HepG2 (cell line): Measurements from ENCODE around the gene PSMG1. TPM values are rescaled to one million over a fixed set of nuclear protein-coding genes. Genes with fewer than 3 reads are reported as not detected.

Experiments
- HOXA9 ChIP-seq: sonication (generic); formaldehyde crosslinking; IDR thresholded peaks from 2 replicates; pipeline ENCODE4 v1.8.1; 2022; ENCODE audit warnings: missing genetic modification reagents, mild to moderate bottlenecking, moderate library complexity, borderline replicate concordance
- ISX ChIP-seq: sonication (generic); formaldehyde crosslinking; conservative IDR thresholded peaks from 2 replicates; pipeline ENCODE4 v1.5.0; 2020; ENCODE audit warnings: missing genetic modification reagents
- MAF1 ChIP-seq: sonication (generic); formaldehyde crosslinking; IDR thresholded peaks from 2 replicates; pipeline ENCODE4 v1.5.0; 2020; ENCODE audit warnings: missing genetic modification reagents, borderline replicate concordance
- PRMT3 ChIP-seq: sonication (generic); formaldehyde crosslinking; IDR thresholded peaks from 2 replicates; pipeline ENCODE4 v1.8.1; 2022; ENCODE audit warnings: low read depth, mild to moderate bottlenecking, moderate library complexity, missing genetic modification reagents, borderline replicate concordance
- REST ChIP-seq, 2 experiments: IDR thresholded peaks; 2 replicates each; pipeline ENCODE4 v1.6.1; 2011 to 2012; ENCODE audit warnings: low read length in 2 of 2, borderline replicate concordance in 1 of 2, low read depth in 1 of 2, mild to moderate bottlenecking in 1 of 2, moderate library complexity in 1 of 2
- SIX1 ChIP-seq: sonication (generic); formaldehyde crosslinking; IDR thresholded peaks from 2 replicates; pipeline ENCODE4 v1.4.0; 2020; ENCODE audit warnings: missing genetic modification reagents, borderline replicate concordance
- SRF ChIP-seq: IDR thresholded peaks from 2 replicates; pipeline ENCODE4 v1.6.1; 2011; ENCODE audit warnings: mild to moderate bottlenecking, low read depth, low read length, moderate library complexity
- ZBTB7A ChIP-seq: sonication (generic); formaldehyde crosslinking; IDR thresholded peaks from 2 replicates; pipeline ENCODE4 v1.8.0; 2022; ENCODE audit warnings: mild to moderate bottlenecking, missing genetic modification reagents
- ZHX2 ChIP-seq, 2 experiments: sonication (generic) in 1 of 2; formaldehyde crosslinking in 1 of 2; IDR thresholded peaks; 2 replicates each; pipeline versions ENCODE4 v1.6.1 to v1.9.0; 2014 to 2022; ENCODE audit warnings: antibody characterized with exemption in 1 of 2, borderline replicate concordance in 1 of 2, inconsistent platforms in 1 of 2, low read depth in 1 of 2, missing genetic modification reagents in 1 of 2
- ZNF333 ChIP-seq: sonication (generic); formaldehyde crosslinking; IDR thresholded peaks from 2 replicates; pipeline ENCODE4 v1.4.0; 2020; ENCODE audit warnings: mild to moderate bottlenecking, missing genetic modification reagents, borderline replicate concordance
- ZNF749 ChIP-seq: sonication (generic); formaldehyde crosslinking; IDR thresholded peaks from 2 replicates; pipeline ENCODE4 v1.8.0; 2022; ENCODE audit warnings: mild to moderate bottlenecking, missing genetic modification reagents, moderate library complexity, borderline replicate concordance
- ZNF766 ChIP-seq: sonication (generic); formaldehyde crosslinking; IDR thresholded peaks from 2 replicates; pipeline ENCODE4 v1.5.0; 2020; ENCODE audit warnings: missing genetic modification reagents, borderline replicate concordance
- ZNF782 ChIP-seq: sonication (generic); formaldehyde crosslinking; IDR thresholded peaks from 2 replicates; pipeline ENCODE4 v1.4.0; 2020; ENCODE audit warnings: missing genetic modification reagents, mild to moderate bottlenecking, borderline replicate concordance
- ZNF800 ChIP-seq: sonication (generic); formaldehyde crosslinking; IDR thresholded peaks from 2 replicates; pipeline ENCODE4 v1.4.0; 2020; ENCODE audit warnings: missing genetic modification reagents
- polyA plus RNA-seq, 8 experiments: library from polyadenylated mRNA; depleted of rRNA in 3 of 8; stranded (reverse) in 7 of 8; unstranded in 1 of 8; fragments of >200 nt; fragmentation: Illumina TruSeq in 4 of 8; extraction: Trizol in 4 of 8; gene quantifications; 2 replicates each; pipeline versions ENCODE4 v1.2.1 to v1.2.3, GENCODE V29; 2011 to 2016; ENCODE audit warnings: low read depth in 4 of 8, missing spikeins in 1 of 8, mixed read lengths in 1 of 8; ENCODE audit not compliant: insufficient read depth in 1 of 8
- total RNA-seq, 5 experiments: library from RNA; depleted of rRNA; stranded (reverse); fragments of >200 nt; fragmentation: Illumina TruSeq; extraction: Trizol; gene quantifications; 2 replicates each; pipeline ENCODE4 v1.2.3, GENCODE V29; 2016; ENCODE audit warnings: low read depth in 1 of 5

PSMG1 gene
- total and polyA plus RNA-seq, 2 of the 13 experiments (the other 11 are each of a cell fraction or from before 2014, with no cell fraction given) = 63.6 to 173 TPM

- TF ChIP-seq HOXA9 (CRISPR knock-in tag) = peak; percentile 88
- no peak for TF ChIP-seq ZNF333 (CRISPR knock-in tag)
- peak; percentile 45; the same call in 1 of the 2 replicates for TF ChIP-seq MAF1
- TF ChIP-seq ZNF749 (CRISPR knock-in tag) = peak; percentile 76; the same call in 1 of the 2 replicates
- no peak for TF ChIP-seq SRF
- peak; percentile 89; the same call in 1 of the 2 replicates for TF ChIP-seq ZNF782 (CRISPR knock-in tag)
- 0 out of 2 replicates have a peak, but pooled peaks have one; percentile 37 for TF ChIP-seq ZNF766
- TF ChIP-seq REST (IDR thresholded peaks at IDR 0.05; ENCODE audit: borderline replicate concordance in 1 of 2, low read depth in 1 of 2, low read length in 2 of 2) = peak in 1 of 2 experiments; percentile 34; a peak in 1 of 4 replicates
- no peak for TF ChIP-seq ISX (CRISPR knock-in tag)
- peak; percentile 43; the same call in 1 of the 2 replicates for TF ChIP-seq ZNF800 (CRISPR knock-in tag)
- no peak for TF ChIP-seq SIX1 (CRISPR knock-in tag)
- TF ChIP-seq PRMT3 (CRISPR knock-in tag) = no peak
- TF ChIP-seq ZHX2 (IDR thresholded peaks at IDR 0.05; ENCODE audit: low read depth) = 0 out of 2 replicates have a peak, but pooled peaks have one; percentile 55
- TF ChIP-seq ZHX2 (CRISPR knock-in tag; IDR thresholded peaks at IDR 0.05; ENCODE audit: borderline replicate concordance) = no peak; the same call in 1 of the 2 replicates
- peak; percentile 50; the same call in 1 of the 2 replicates for TF ChIP-seq ZBTB7A (CRISPR knock-in tag)
Observed at GRCh38 chr21:39183272-39184049, at the start of gene PSMG1 (continued).
